ENCODE results near the gene ANKRD13A. TPM values are rescaled to one million over a fixed set of nuclear protein-coding genes. Genes with fewer than 3 reads are reported as not detected.

Gene ANKRD13A
- total RNA-seq, 4 donors from 2014 or later = 125 to 167 (median 137) TPM

DNA sequence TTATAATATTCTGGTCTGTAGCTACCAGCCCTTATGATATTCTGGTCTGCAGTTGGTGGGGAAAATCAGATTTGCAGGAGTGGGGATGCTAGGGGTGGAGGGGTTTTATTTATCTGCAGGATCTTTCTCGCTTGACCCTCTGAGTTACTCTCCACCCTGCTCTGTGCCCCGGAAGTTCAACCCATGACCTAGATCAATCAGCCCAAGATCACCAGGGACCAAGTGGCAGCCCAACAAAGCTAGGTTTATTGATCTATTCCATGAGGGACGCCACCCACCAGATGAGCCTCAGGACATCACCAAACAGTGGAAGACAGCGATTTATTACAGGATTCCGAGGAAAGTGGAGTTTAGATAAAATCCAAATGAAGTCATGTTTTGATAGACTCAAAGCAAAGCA is 74.9 kb downstream of the ANKRD13A start:
- TF ChIP-seq POLR2A (IDR thresholded peaks at IDR 0.05) = no peak
- TF ChIP-seq, protein P1, sequence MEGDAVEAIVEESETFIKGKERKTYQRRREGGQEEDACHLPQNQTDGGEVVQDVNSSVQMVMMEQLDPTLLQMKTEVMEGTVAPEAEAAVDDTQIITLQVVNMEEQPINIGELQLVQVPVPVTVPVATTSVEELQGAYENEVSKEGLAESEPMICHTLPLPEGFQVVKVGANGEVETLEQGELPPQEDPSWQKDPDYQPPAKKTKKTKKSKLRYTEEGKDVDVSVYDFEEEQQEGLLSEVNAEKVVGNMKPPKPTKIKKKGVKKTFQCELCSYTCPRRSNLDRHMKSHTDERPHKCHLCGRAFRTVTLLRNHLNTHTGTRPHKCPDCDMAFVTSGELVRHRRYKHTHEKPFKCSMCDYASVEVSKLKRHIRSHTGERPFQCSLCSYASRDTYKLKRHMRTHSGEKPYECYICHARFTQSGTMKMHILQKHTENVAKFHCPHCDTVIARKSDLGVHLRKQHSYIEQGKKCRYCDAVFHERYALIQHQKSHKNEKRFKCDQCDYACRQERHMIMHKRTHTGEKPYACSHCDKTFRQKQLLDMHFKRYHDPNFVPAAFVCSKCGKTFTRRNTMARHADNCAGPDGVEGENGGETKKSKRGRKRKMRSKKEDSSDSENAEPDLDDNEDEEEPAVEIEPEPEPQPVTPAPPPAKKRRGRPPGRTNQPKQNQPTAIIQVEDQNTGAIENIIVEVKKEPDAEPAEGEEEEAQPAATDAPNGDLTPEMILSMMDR (IDR thresholded peaks at IDR 0.05) = no peak
- no peaks in the 10 kb centered on the region for H3K36me3 ChIP-seq
- no peak for DNase-seq
- no peaks in the 10 kb centered on the region for H3K4me1 ChIP-seq
- intact Hi-C loops (cut with DNase I) = no loop called here
- H3K27ac ChIP-seq = no peak overlapping the region
- no peaks in the 10 kb centered on the region for H3K27me3 ChIP-seq
- H3K9me3 ChIP-seq = no peaks in the 10 kb centered on the region
- 83 to 94% methylated on average over 5 of the region's 5 CpGs for WGBS, 2 donors
- no peak overlapping the region for H3K4me3 ChIP-seq (replicated peaks in 1 of 3)

DNA sequence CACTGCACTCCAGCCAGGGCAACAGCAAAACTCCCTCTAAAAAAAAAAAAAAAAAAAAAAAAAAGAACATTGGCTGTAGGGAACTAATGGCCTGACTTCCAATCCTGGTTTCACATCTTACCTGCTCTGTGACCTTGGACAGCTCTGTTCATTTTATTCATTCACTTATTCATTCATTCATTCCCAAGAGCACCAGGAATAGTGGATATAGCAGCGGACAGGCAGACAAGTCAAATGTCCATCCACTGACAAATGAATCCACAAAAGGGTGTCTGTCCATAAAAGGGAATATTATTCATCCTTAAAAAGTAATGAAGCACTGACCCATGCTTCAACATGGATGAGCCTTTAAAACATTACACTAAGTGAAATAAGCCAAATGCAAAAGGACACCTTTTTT is 76.7 kb downstream of the ANKRD13A start:
- DNase-seq = no peak
- no peak overlapping the region for H3K27ac ChIP-seq
- no peak overlapping the region for H3K4me3 ChIP-seq (replicated peaks in 1 of 3)
- intact Hi-C loops (cut with DNase I) = no loop called here
- TF ChIP-seq, protein P1 (IDR thresholded peaks at IDR 0.05) = no peak
- TF ChIP-seq POLR2A (IDR thresholded peaks at IDR 0.05) = no peak
- H3K36me3 ChIP-seq = no peaks in the 10 kb centered on the region
- no peaks in the 10 kb centered on the region for H3K27me3 ChIP-seq
- peaks cover 0 to 8% of the 10 kb centered on the region in 2 donors for H3K4me1 ChIP-seq
- 96 to 97% methylated on average over 1 of the region's 1 CpG for WGBS, 2 donors
- no peaks in the 10 kb centered on the region for H3K9me3 ChIP-seq

DNA sequence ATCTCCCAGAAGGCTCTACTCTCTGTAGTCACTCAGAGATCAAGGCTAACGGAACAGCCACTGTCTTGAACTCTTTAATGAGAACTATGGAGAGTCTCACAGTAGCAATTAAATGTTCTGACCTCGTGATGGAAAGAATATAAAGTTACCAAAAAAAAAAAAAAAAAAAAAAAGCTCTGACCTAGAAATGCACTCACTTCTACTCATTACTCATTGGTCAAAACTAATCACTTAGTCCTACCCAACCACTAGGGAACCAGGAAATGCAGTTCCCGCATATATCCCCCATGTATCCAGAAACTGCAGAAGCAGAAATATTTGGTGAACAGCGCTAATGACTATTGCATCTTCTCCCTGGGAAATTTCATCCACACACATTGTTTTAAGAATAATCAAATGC is 78.6 kb downstream of the ANKRD13A start:
- Histone ChIP-seq H3K36me3 (no peaks in the 10 kb centered on the region), H3K27me3 (no peaks in the 10 kb centered on the region), H3K4me3 (replicated peaks in 1 of 3) (no peak overlapping the region), H3K9me3 (no peaks in the 10 kb centered on the region), H3K4me1 (peaks cover 0 to 8% of the 10 kb centered on the region in 2 donors), H3K27ac (no peak overlapping the region)
- intact Hi-C loops (cut with DNase I) = no loop called here
- TF ChIP-seq, protein P1 (IDR thresholded peaks at IDR 0.05) = no peak
- no peak for TF ChIP-seq POLR2A (IDR thresholded peaks at IDR 0.05)
- WGBS, 2 donors = 75 to 81% methylated on average over 4 of the region's 4 CpGs
- DNase-seq = no peak

DNA sequence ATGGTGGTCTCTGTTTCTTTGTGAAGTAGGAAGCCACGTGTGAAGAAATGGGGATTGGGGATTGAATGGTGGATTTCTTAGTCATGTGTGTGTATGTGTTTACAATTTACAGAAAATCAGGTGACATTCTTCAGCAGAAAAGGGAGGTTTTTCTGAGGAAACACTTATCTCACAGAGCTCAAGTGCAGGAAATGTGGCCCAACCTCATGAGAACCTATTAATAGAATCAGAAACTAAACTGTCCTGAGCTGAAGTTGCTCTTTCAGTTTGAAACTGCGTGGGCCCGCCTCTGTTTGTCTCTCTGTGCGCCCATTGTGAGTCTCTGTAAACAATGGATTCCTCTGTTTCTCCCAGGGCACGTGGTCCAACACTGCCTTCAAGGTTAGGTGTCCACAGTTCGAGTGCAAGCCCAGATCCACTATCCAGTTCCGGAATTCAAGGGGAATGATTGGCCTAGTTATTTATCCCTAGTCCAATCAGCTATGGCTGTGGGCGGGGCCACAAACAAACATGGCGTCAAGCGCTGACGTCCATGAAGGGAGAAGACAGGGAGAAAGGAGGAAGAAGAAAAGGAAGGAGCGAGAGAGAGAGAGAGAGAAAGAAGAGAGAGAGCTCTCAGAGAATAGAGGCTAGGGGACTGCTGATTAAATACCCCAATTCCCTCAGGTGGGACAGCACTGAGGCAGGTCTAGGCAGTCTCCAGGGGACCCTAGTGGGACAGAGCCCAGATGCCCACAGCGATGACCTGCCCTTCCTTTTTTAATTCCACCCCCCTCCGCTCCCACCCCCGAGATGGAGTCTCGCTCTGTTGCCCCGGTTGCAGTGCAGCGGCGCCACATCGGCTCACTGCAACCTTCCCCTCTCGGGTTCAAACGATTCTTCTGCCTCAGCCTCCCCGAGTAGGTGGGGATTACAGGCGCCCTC is 80.5 kb downstream of the ANKRD13A start:
- H3K27me3 ChIP-seq = no peaks in the 10 kb centered on the region
- DNase-seq = peak; percentile 10 to 29
- intact Hi-C loops (cut with DNase I) = no loop called here
- WGBS, 2 donors = 73 to 76% methylated on average over 24 of the region's 24 CpGs
- no peaks in the 10 kb centered on the region for H3K36me3 ChIP-seq
- no peak for TF ChIP-seq POLR2A (IDR thresholded peaks at IDR 0.05)
- TF ChIP-seq, protein P1 (IDR thresholded peaks at IDR 0.05) = no peak
- H3K4me3 ChIP-seq (replicated peaks in 1 of 3) = no peak overlapping the region
- no peaks in the 10 kb centered on the region for H3K9me3 ChIP-seq
- peaks cover 0 to 8% of the 10 kb centered on the region in 2 donors for H3K4me1 ChIP-seq
- H3K27ac ChIP-seq = peak overlapping the region in 1 of 3 donors; percentile 55

DNA sequence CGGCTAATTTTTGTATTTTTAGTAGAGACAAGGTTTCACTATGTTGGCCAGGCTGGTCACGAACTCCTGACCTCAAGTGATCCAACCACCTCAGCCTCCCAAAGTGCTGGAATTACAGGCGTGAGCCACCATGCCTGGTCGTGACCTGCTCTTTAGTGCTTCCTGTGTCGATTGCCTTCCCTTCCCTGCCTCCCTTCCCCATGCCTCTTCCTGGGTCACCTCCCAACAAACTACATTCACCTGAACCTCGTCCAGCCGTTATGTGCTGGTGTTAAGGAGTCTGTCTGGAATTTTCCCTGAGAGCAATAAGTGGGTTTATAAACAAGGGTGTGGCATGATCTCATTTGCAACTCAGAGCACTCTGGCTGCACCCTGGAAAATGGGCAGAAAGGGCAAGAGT is 81.2 kb downstream of the ANKRD13A start:
- WGBS, 2 donors = 77 to 78% methylated on average over 7 of the region's 7 CpGs
- TF ChIP-seq POLR2A (IDR thresholded peaks at IDR 0.05) = no peak
- TF ChIP-seq, protein P1 (IDR thresholded peaks at IDR 0.05) = no peak
- no peak overlapping the region for H3K27ac ChIP-seq

More for the DNA sequence above, 81.2 kb downstream of the ANKRD13A start:
- H3K4me3 ChIP-seq (replicated peaks in 1 of 3) = no peak overlapping the region
- H3K36me3 ChIP-seq = no peaks in the 10 kb centered on the region
- no peak for DNase-seq
- no peaks in the 10 kb centered on the region for H3K27me3 ChIP-seq
- H3K4me1 ChIP-seq = peaks cover 0 to 8% of the 10 kb centered on the region in 2 donors
- intact Hi-C loops (cut with DNase I) = no loop called here
- no peaks in the 10 kb centered on the region for H3K9me3 ChIP-seq
